Central memory CD4-positive, alpha-beta T cell (primary cell): ENCODE data around the gene NLRC5.

Experiments used
- DNase-seq: peaks from one replicate; pipeline ENCODE4 v3.0.0; 2022
- total RNA-seq, 3 experiments: gene quantifications; one replicate each; lab custom pipeline; 2026; lab: John Stamatoyannopoulos, UW

NLRC5 gene
- total RNA-seq: 250 to 834 (median 309) reads per million in 3 experiments

- DNase-seq: peak; percentile 87
Observed at GRCh38 chr16:56988948-56989945, at the start of gene NLRC5. NLRC5 (plus strand) TSS chr16:56989557; CDS start chr16:57020713, 31,156 bp downstream.

GRCh38 chr16:56939801-56940200 is 49.6 kb upstream of the NLRC5 start:
- DNase-seq: no peak

GRCh38 chr16:56941092-56941491 is 48.3 kb upstream of the NLRC5 start:
- DNase-seq: no peak

- DNase-seq: no peak
Observed at GRCh38 chr16:56941856-56942331, 47.5 kb upstream of the NLRC5 start.

GRCh38 chr16:56943761-56944375 is 45.5 kb upstream of the NLRC5 start:
- no peak for DNase-seq

GRCh38 chr16:56944954-56945839 is 44.2 kb upstream of the NLRC5 start:
- no peak for DNase-seq

- no peak for DNase-seq
Observed at GRCh38 chr16:56945847-56946527, 43.4 kb upstream of the NLRC5 start.

GRCh38 chr16:56946767-56947603 is 42.4 kb upstream of the NLRC5 start:
- no peak for DNase-seq

- DNase-seq: no peak
Observed at GRCh38 chr16:56947604-56947995, 41.8 kb upstream of the NLRC5 start.

GRCh38 chr16:56948234-56948633 is 41.1 kb upstream of the NLRC5 start:
- DNase-seq: no peak

GRCh38 chr16:56950051-56950450 is 39.3 kb upstream of the NLRC5 start:
- DNase-seq: no peak

GRCh38 chr16:56950455-56950854 is 38.9 kb upstream of the NLRC5 start:
- no peak for DNase-seq

GRCh38 chr16:56950881-56951771 is 38.2 kb upstream of the NLRC5 start:
- DNase-seq: peak; percentile 31

- no peak for DNase-seq
Observed at GRCh38 chr16:56953006-56953405, 36.4 kb upstream of the NLRC5 start.

GRCh38 chr16:56956076-56956475 is 33.3 kb upstream of the NLRC5 start:
- DNase-seq: no peak

- DNase-seq: no peak
Observed at GRCh38 chr16:56956756-56957155, 32.6 kb upstream of the NLRC5 start.

- DNase-seq: no peak
Observed at GRCh38 chr16:56960681-56961281, 28.6 kb upstream of the NLRC5 start.

GRCh38 chr16:56961386-56961785 is 28.0 kb upstream of the NLRC5 start:
- no peak for DNase-seq

- no peak for DNase-seq
Observed at GRCh38 chr16:56961851-56962281, 27.5 kb upstream of the NLRC5 start, which contains the start of gene CETP. CETP (plus strand) TSS chr16:56961950; CDS start chr16:56961980, 30 bp downstream.
